ENCODE data around the gene OAS1. TPM values are rescaled to one million over a fixed set of nuclear protein-coding genes. Genes with fewer than 3 reads are reported as not detected.

The OAS1 gene
- polyA plus RNA-seq, 1 donor (not counting 4 experiments of a cell fraction or from before 2014, with no cell fraction given): 88.3 TPM

- no peaks in the 10 kb centered on the region for H3K4me1 ChIP-seq (ENCODE audit: control insufficient read depth, extremely low read depth, insufficient read depth, low read length)
- no peaks in the 10 kb centered on the region for H4K20me1 ChIP-seq (ENCODE audit: control insufficient read depth, extremely low read depth, insufficient read depth, low read length)
- peaks cover 36 to 40% of the 10 kb centered on the region in 2 experiments for H3K36me3 ChIP-seq (ENCODE audit: control insufficient read depth in 2 of 2, extremely low read depth in 1 of 2, insufficient read depth in 2 of 2, low read length in 2 of 2)
- no peak for TF ChIP-seq CTCF (optimal IDR thresholded peaks at IDR 0.05 in 1 of 3, IDR thresholded peaks at IDR 0.05 in 1 of 3, conservative IDR thresholded peaks at IDR 0.05 in 1 of 3; ENCODE audit: extremely low read depth in 1 of 3, insufficient read depth in 2 of 3, low read length in 3 of 3)
- no peak for TF ChIP-seq EZH2 (IDR thresholded peaks at IDR 0.05; ENCODE audit: low read length)
- no peaks in the 10 kb centered on the region for H3K79me2 ChIP-seq (ENCODE audit: control insufficient read depth, insufficient read depth, low read length)
- FAIRE-seq (no peak), DNase-seq (ENCODE audit: low read depth, low spot score) (no peak)
- no peak overlapping the region for H3K4me3 ChIP-seq (ENCODE audit: control insufficient read depth in 2 of 3, extremely low read depth in 1 of 3, insufficient read depth in 2 of 3, low read depth in 1 of 3, low read length in 3 of 3)
- no peaks in the 10 kb centered on the region for H3K27me3 ChIP-seq (ENCODE audit: control insufficient read depth, extremely low read depth, insufficient read depth, low read length)
- dilution Hi-C loops (cut with MboI; ENCODE audit: extremely low pct_ligation_motif_present, low sequenced_read_pairs): no loop called here
- H2AFZ ChIP-seq (ENCODE audit: control insufficient read depth, low read length): no peak overlapping the region
- H3K9me3 ChIP-seq (ENCODE audit: control insufficient read depth, low read depth, low read length): no peaks in the 10 kb centered on the region
- no peak overlapping the region for H3K4me2 ChIP-seq (ENCODE audit: control insufficient read depth, extremely low read depth, insufficient read depth, low read depth, low read length)
- no peak overlapping the region for H3K27ac ChIP-seq (ENCODE audit: control insufficient read depth, insufficient read depth, low read length)
- no peak overlapping the region for H3K9ac ChIP-seq (ENCODE audit: control insufficient read depth, extremely low read depth, insufficient read depth, low read length)
- H3K9me1 ChIP-seq (ENCODE audit: control insufficient read depth, extremely low read depth, insufficient read depth, low read length): no peaks in the 10 kb centered on the region
These were observed 55.8 kb downstream of the OAS1 start for GRCh38 chr12:112962561-112962960.

- Histone ChIP-seq H3K27me3 (ENCODE audit: control insufficient read depth, extremely low read depth, insufficient read depth, low read length) (no peaks in the 10 kb centered on the region), H2AFZ (ENCODE audit: control insufficient read depth, low read length) (no peak overlapping the region), H4K20me1 (ENCODE audit: control insufficient read depth, extremely low read depth, insufficient read depth, low read length) (no peaks in the 10 kb centered on the region), H3K4me2 (ENCODE audit: control insufficient read depth, extremely low read depth, insufficient read depth, low read depth, low read length) (no peak overlapping the region), H3K27ac (ENCODE audit: control insufficient read depth, insufficient read depth, low read length) (no peak overlapping the region), H3K4me3 (ENCODE audit: control insufficient read depth in 2 of 3, extremely low read depth in 1 of 3, insufficient read depth in 2 of 3, low read depth in 1 of 3, low read length in 3 of 3) (no peak overlapping the region), H3K9me3 (ENCODE audit: control insufficient read depth, low read depth, low read length) (no peaks in the 10 kb centered on the region), H3K79me2 (ENCODE audit: control insufficient read depth, insufficient read depth, low read length) (no peaks in the 10 kb centered on the region), H3K9me1 (ENCODE audit: control insufficient read depth, extremely low read depth, insufficient read depth, low read length) (no peaks in the 10 kb centered on the region), H3K9ac (ENCODE audit: control insufficient read depth, extremely low read depth, insufficient read depth, low read length) (no peak overlapping the region), H3K36me3 (ENCODE audit: control insufficient read depth in 2 of 2, extremely low read depth in 1 of 2, insufficient read depth in 2 of 2, low read length in 2 of 2) (peaks cover 36 to 46% of the 10 kb centered on the region in 2 experiments), H3K4me1 (ENCODE audit: control insufficient read depth, extremely low read depth, insufficient read depth, low read length) (no peaks in the 10 kb centered on the region)
- DNase-seq (ENCODE audit: low read depth, low spot score) (no peak), FAIRE-seq (no peak)
- TF ChIP-seq CTCF (optimal IDR thresholded peaks at IDR 0.05 in 1 of 3, IDR thresholded peaks at IDR 0.05 in 1 of 3, conservative IDR thresholded peaks at IDR 0.05 in 1 of 3; ENCODE audit: extremely low read depth in 1 of 3, insufficient read depth in 2 of 3, low read length in 3 of 3) (no peak), EZH2 (IDR thresholded peaks at IDR 0.05; ENCODE audit: low read length) (no peak)
- dilution Hi-C loops (cut with MboI; ENCODE audit: extremely low pct_ligation_motif_present, low sequenced_read_pairs): no loop called here
These were observed 56.6 kb downstream of the OAS1 start for GRCh38 chr12:112963227-112963861.
